Smooth muscle cell of the brain vasculature (primary cell): ENCODE measurements around the gene ANKRD6.

ENCODE experiments used
- DNase-seq: peaks from one replicate; pipeline ENCODE4 v3.0.0-alpha.2; 2012; ENCODE audit warnings: low read depth, low spot score

The ANKRD6 gene

GRCh38 chr6:89562093-89562973 lies 129.4 kb downstream of the ANKRD6 start:
- DNase-seq, result no peak

GRCh38 chr6:89563866-89564265 lies 130.9 kb downstream of the ANKRD6 start:
- no peak for DNase-seq

DNA sequence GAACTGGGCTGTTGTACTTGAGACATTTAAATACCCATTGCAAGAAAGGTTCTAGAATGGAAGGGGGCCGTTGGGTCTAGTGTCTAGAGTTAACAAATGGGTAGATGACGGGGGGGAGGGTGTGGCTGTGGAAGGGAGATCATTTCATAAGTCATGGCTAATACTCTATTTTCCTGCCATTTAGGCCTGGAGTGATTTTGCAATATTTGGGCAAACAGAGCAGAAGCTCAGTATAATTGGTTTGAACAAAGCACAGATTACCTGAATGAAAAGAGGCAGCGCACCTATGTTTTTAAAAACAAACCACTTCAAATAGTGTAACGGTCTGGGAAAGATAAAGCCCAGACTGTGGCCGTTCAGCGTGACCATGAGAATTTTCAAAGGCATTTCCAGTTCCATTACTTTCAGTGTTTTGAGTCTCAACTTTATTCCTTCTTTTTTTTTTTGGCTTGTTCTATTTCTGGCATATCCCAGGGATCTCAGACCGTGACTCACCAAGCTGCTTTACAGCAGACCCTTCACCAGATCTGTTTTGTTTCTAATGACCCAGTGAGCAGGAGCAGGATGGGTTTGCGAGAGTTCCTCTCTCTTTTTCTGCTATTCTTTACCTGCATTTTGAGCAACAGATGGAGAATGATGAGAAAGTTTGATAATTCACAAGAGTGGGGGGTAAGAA lies 131.9 kb downstream of the ANKRD6 start:
- DNase-seq, result no peak

- DNase-seq, result no peak
These were observed 133.3 kb downstream of the ANKRD6 start for GRCh38 chr6:89566008-89566800.

- no peak for DNase-seq
These were observed 134.1 kb downstream of the ANKRD6 start for GRCh38 chr6:89566930-89567629.

GRCh38 chr6:89567630-89568390 lies 134.9 kb downstream of the ANKRD6 start:
- DNase-seq, result no peak

DNA sequence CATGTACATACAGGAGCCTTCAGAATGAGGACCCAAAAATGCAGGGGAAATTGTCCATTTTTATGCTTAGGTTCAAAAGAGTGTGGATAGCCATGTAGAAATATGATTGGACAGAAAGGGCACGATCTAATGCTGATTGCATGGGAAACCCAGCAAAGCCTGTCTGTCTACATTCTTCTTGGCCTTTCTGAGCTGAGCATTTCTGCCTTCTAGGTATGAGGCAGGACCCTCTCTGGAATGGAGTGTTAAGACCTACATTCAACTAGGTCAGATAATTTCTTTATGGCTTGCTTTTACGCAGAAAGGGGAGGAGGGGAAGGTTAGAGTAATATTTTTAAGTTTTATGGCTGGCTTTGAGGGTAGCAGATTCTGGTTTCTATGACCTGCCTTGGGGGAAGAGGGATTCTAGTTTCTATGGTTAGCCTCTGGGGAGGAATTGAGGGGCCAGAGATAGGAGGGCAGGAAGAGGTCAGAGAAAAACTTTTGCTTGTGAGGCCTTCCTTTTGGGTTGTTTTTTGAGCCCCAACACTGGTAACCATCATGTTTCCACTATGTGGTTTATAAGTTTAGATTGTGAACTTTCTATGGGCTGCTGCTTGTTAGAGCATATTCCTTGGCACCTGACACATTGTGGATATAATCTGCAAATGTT lies 142.1 kb downstream of the ANKRD6 start:
- no peak for DNase-seq

DNA sequence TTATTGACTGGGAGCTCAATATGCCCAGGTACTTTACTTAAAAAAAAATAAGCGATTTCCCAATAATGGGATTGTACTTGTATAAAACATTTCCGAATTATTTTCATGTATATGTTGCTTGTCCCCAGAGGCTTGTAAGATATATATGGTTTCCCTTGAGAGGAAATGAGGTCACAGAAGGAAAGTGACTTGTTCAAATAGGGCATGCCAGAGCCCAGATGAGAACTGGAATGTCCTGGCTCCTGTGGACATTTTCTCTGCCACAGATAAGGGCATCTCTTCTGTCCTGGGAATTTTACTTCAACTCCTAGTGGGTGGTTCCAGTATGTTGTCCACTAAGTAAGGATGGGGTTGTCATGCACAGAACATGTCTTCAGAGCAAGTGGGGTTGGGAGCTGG lies 142.6 kb downstream of the ANKRD6 start:
- no peak for DNase-seq

DNA sequence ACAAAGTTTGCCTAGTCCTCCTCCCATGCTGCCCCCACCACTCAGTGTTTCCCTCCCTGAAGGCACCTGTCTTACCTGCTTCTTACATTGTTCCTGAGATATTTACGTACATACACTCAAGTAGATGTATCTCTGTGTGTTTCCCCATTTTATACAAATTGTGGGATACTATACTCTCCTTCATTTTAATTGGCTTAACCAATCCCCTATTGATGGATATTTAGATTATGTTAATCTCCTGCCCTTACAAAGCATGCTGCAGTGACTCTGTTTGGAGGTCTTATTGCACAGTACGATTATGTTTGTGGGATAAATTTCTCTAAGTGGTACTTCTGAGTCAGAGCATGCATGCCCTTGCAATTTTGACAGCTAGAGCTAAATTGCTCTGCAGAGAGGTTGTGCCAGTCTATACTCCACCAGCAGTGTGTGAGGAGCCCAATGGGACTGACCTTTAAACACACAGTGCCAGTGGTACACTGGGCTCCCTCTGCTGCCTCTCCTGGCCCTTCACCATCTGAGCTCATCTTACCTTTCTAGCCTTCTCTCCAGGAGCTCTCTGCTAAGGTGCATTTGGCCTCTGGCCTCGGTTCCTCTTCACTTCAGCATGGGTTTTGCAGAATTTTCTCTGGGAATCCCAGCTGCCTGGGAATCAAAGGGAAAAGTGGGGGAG lies 148.2 kb downstream of the ANKRD6 start:
- DNase-seq, result no peak

- no peak for DNase-seq
These were observed 148.7 kb downstream of the ANKRD6 start for GRCh38 chr6:89581689-89582088.

DNA sequence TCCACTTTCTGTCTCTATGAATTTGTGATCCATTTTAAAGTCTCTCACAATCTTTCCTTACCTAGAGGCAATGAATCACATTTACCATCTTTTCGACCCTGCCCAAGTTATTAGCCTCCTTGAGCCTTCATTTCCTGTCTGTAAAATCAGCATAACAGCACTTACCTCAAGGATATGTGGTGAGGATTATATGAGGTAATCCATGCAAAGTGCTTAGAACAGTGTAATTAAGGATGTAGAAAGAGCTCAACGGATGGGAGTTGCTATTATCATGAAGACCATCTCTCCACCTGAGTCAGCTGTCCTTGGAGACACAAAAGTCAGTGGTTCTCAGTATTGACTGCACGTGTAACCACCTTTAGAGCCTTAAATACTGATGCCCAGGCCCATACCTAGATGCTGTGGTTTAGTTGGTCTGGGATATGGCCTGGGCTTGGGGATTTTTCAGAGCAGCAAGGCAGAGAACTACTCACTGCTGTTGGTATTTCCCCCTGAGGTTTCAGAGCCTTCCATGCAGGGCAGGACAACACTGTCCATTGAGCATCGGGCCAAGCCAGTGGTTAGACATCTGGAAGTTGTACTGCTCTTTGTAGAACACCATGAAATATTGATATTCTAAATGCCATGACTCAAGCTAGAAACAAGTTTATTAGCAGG lies 149.8 kb downstream of the ANKRD6 start:
- no peak for DNase-seq

DNA sequence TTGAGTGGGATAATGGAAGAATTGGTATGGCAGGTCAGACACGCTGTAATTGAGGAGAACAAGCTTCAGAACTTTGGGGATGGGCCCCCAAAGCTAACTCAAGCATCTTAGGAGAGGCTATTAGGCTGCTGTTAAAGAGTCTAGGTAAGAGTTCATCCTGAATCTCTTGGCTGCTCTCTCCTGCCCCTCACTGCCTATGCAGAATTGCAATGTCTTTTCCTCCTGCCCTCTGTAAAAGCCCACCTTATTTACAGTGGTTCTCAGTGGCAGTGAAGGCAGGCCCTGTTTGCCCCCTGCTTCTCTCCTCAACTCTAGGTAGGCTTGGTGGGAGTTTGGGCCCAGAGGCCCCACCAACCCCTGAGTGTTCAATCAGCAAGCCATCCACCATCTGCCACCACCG lies 150.6 kb downstream of the ANKRD6 start:
- DNase-seq, result no peak

DNA sequence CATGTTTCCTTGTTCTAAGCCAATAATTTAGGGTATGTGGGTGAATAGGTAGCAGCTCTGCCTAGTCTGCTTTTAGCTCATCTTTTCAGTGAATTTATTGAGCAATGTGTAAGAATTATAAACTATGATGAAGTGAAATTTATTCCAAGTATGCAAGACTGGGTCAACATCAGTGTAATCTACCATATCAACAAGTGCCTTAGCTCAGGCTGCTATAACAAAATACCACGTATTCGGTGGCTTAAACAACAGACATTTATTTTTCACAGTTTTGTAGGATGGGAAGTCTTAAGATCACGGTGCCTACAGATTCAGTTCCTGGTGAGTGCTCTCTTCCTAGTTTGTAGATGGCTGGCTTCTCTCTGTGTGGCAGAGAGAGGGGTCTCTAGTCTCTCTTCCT lies 151.6 kb downstream of the ANKRD6 start:
- no peak for DNase-seq

DNA sequence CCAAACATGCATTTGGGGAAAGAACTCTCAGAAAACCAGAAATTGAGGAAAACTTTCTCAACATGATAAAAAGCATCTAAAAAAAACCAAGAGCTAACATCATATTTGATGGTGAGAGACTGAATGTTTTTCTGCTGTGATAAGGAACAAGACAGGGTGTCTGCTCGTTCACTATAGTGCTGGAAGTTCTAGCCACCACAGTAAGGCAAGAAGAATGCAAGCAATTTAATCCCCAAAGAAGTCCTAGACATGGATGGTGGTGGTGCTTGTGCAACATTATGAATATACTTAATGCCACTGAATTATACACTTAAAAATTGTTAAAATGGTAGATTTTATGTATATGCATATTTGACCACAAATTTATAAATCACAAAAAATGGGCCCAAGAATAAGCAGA lies 152.2 kb downstream of the ANKRD6 start:
- no peak for DNase-seq

GRCh38 chr6:89589297-89590025 lies 156.5 kb downstream of the ANKRD6 start:
- DNase-seq, result no peak

GRCh38 chr6:89590133-89590532 lies 157.2 kb downstream of the ANKRD6 start:
- no peak for DNase-seq

GRCh38 chr6:89591745-89592144 lies 158.8 kb downstream of the ANKRD6 start:
- no peak for DNase-seq

GRCh38 chr6:89596056-89596455 lies 163.1 kb downstream of the ANKRD6 start:
- no peak for DNase-seq

DNA sequence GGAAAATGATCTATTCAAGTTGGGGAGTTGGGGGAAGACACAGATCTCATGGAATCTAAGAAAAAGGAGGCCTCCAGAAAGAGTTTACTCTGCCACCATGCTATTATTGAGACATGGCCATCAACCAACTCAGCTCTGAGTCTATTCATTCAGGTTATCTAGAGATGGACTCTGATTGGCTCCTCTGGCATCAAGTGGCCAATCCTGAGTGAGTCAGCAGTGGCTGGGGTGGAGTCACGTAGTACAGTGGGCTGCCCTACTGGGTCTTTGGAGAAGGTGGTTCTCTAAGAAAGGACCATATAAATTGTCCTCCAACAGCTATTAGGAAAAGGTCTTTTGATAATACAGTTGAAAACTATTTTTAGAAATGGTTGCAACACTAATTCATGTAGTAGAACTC lies 163.5 kb downstream of the ANKRD6 start:
- DNase-seq, result no peak
